GM12878 (cell line): ENCODE data around the gene KCNK4. TPM values are rescaled to one million over a fixed set of nuclear protein-coding genes. Genes with fewer than 3 reads are reported as not detected.
A peak's percentile ranks its signal among the peaks of the same experiment; 100 is the strongest.

Source experiments
- DPF2 ChIP-seq: fragments of 450-650 bp; IDR thresholded peaks from 2 replicates; pipeline ENCODE4 v1.6.1; 2017; ENCODE audit warnings: mild to moderate bottlenecking
- E2F4 ChIP-seq: IDR thresholded peaks from 2 replicates; pipeline ENCODE4 v1.6.1; 2012; ENCODE audit warnings: low read depth, low read length, improper control_type of control experiment
- EP300 ChIP-seq, 2 experiments: fragments of 150-350 bp in 1 of 2; IDR thresholded peaks; 2 replicates each; pipeline ENCODE4 v1.6.1; 2011 to 2012; ENCODE audit warnings: low read depth in 2 of 2, low read length in 2 of 2, borderline replicate concordance in 1 of 2, improper control_type of control experiment in 1 of 2, inconsistent platforms in 1 of 2; ENCODE audit not compliant: control insufficient read depth in 1 of 2
- ETV6 ChIP-seq, 2 experiments: fragments of 450-650 bp in 1 of 2; IDR thresholded peaks in 1 of 2; conservative IDR thresholded peaks in 1 of 2; 2 replicates each; pipeline ENCODE4 v1.6.1; 2014; ENCODE audit warnings: antibody characterized with exemption in 1 of 2, borderline replicate concordance in 1 of 2, low read depth in 1 of 2, mild to moderate bottlenecking in 1 of 2, moderate library complexity in 1 of 2
- GATAD2B ChIP-seq: fragments of 450-650 bp; conservative IDR thresholded peaks from 2 replicates; pipeline ENCODE4 v1.6.1; 2017; ENCODE audit warnings: low read depth, mild to moderate bottlenecking, moderate library complexity
- IRF4 ChIP-seq: IDR thresholded peaks from 2 replicates; pipeline ENCODE4 v1.6.1; 2011; ENCODE audit warnings: low read depth, low read length
- JUND ChIP-seq: IDR thresholded peaks from 2 replicates; pipeline ENCODE4 v1.6.1; 2012; ENCODE audit warnings: low read depth, mild to moderate bottlenecking, low read length, improper control_type of control experiment, moderate library complexity
- MEF2A ChIP-seq: IDR thresholded peaks from 2 replicates; pipeline ENCODE4 v1.6.1; 2011; ENCODE audit warnings: low read depth, mild to moderate bottlenecking, low read length, moderate library complexity; ENCODE audit not compliant: insufficient read depth
- RAD51 ChIP-seq: fragments of 450-650 bp; IDR thresholded peaks from 2 replicates; pipeline ENCODE4 v1.6.1; 2016; ENCODE audit warnings: moderate library complexity, mild to moderate bottlenecking, inconsistent platforms
- RBBP5 ChIP-seq: fragments of 200-600 bp; sonication (generic); conservative IDR thresholded peaks from 2 replicates; pipeline ENCODE4 v1.6.1; 2016
- RELA ChIP-seq: fragments of 450-650 bp; IDR thresholded peaks from 2 replicates; pipeline ENCODE4 v1.8.0; 2014; ENCODE audit warnings: borderline replicate concordance; ENCODE audit not compliant: partially characterized antibody
- TBL1XR1 ChIP-seq: IDR thresholded peaks from 2 replicates; pipeline ENCODE4 v1.6.1; 2012; ENCODE audit warnings: low read depth, low read length, improper control_type of control experiment
- YBX1 ChIP-seq: fragments of 450-650 bp; IDR thresholded peaks from 2 replicates; pipeline ENCODE4 v1.6.1; 2016; ENCODE audit warnings: antibody characterized with exemption
- ZBTB11 ChIP-seq: fragments of 450-650 bp; formaldehyde crosslinking; IDR thresholded peaks from 2 replicates; pipeline ENCODE4 v1.5.0; 2022; ENCODE audit warnings: mild to moderate bottlenecking, missing genetic modification characterization
- ZNF384 ChIP-seq: IDR thresholded peaks from 2 replicates; pipeline ENCODE4 v1.6.1; 2012; ENCODE audit warnings: low read depth, mild to moderate bottlenecking, low read length, improper control_type of control experiment, borderline replicate concordance
- ZNF592 ChIP-seq: fragments of 450-650 bp; IDR thresholded peaks from 2 replicates; pipeline ENCODE4 v1.6.1; 2017; ENCODE audit warnings: mild to moderate bottlenecking, moderate library complexity
- polyA plus RNA-seq, 11 experiments: library from polyadenylated mRNA; depleted of rRNA in 4 of 11; unstranded in 6 of 11; stranded (reverse) in 5 of 11; fragments of >200 nt; fragmentation: Nextera tagmentation in 4 of 11; fragmentation: Illumina TruSeq in 1 of 11; extraction: Ambion mirVana in 4 of 11; extraction: Trizol in 1 of 11; gene quantifications; 1 replicate in 1 of 11; 2 replicates in 10 of 11; pipeline versions ENCODE4 v1.2.1 to v1.2.3, GENCODE V29; 2011 to 2016; ENCODE audit warnings: inconsistent platforms in 2 of 11, missing spikeins in 2 of 11, low read depth in 1 of 11
- total RNA-seq, 4 experiments: library from RNA; depleted of rRNA in 3 of 4; stranded (reverse); fragments of >200 nt in 3 of 4; fragmentation: Illumina TruSeq in 1 of 4; extraction: Trizol in 1 of 4; gene quantifications; 2 replicates each; pipeline versions ENCODE4 v1.2.1 to v1.2.3, GENCODE V29; 2013 to 2021
- TF ChIP-seq, protein P1 (sequence below): IDR thresholded peaks from 2 replicates; pipeline ENCODE4 v1.6.1; 2011; ENCODE audit warnings: low read depth, mild to moderate bottlenecking, low read length, moderate library complexity, borderline replicate concordance; ENCODE audit errors: extremely low read depth

Gene KCNK4
- total and polyA plus RNA-seq, 10 of the 15 experiments (the other 5 are each of a cell fraction or from before 2014, with no cell fraction given), result 0.04 TPM; not detected in 9

- TF ChIP-seq ZBTB11 (no peak), ZNF384 (no peak), RBBP5 (no peak), MEF2A (no peak), ZNF592 (no peak), TBL1XR1 (no peak), ETV6 (conservative IDR thresholded peaks at IDR 0.05 in 1 of 2, IDR thresholded peaks at IDR 0.05 in 1 of 2; ENCODE audit: borderline replicate concordance in 1 of 2, low read depth in 1 of 2) (no peak), GATAD2B (peak; percentile 75; the same call in 1 of the 2 replicates), EP300 (IDR thresholded peaks at IDR 0.05; ENCODE audit: borderline replicate concordance in 1 of 2, control insufficient read depth in 1 of 2, low read depth in 2 of 2, low read length in 2 of 2) (no peak), YBX1 (no peak), E2F4 (no peak), DPF2 (peak; percentile 22; the same call in 1 of the 2 replicates), IRF4 (no peak), RELA (no peak), JUND (no peak), RAD51 (no peak)
- TF ChIP-seq, protein P1, sequence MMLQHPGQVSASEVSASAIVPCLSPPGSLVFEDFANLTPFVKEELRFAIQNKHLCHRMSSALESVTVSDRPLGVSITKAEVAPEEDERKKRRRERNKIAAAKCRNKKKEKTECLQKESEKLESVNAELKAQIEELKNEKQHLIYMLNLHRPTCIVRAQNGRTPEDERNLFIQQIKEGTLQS, result no peak
Measured at GRCh38 chr11:64251016-64251752, 39.9 kb upstream of the KCNK4 start, which contains the start of gene PLCB3 (continued).
